NT2/D1 (cell line): ENCODE measurements around the gene HK2.

ENCODE experiments used
- YY1 ChIP-seq: IDR thresholded peaks from 2 replicates; pipeline ENCODE4 v1.6.1; 2011; ENCODE audit not compliant: insufficient read length, insufficient read depth
- ZNF274 ChIP-seq: IDR thresholded peaks from 2 replicates; pipeline ENCODE4 v1.6.1; 2011; ENCODE audit warnings: mild to moderate bottlenecking, low read depth, low read length

DNA sequence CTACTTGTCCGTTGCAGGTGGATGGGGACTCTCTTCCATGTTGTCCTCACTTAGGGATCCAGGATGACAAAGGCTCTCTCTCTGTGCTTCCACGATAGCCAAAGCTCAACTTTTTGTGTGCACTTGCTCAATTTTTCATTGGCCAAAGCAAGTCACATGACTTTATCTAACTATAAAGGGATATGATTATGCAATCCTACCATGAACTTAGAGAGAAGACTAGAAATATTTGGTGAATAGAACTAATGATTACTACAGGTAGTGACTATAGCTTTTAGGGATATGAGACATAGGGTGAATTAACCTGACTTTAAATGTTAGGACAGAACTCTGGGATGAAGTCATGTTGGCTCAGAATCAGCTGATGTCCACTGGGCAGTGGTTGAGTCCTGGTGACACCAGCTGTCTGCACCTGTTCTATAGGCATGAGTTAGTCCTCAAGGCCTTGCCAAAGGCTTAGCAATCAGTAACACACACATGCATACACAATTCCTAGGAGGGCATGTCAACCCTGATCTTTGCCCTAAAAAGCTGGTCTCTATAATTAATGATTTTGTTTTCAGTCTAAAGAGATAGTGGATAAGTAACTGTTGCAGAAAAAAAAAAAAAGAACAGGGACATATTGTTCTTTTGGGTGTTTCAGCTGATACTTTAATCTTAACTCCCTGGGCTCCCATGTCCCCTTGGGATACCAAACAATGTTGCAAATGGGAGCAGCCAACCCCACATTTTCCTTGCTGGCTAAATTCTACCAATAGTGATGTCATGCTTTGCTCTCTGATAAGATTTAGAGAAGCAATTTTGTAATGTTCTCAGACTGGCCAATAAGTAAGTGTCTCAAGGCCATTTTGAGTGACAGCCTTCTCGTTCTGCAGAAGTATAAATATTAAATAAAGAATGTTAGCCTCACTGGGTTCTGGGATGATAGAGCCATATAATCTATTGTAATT, 12.5 kb upstream of the HK2 start:
- no peak for TF ChIP-seq ZNF274
- TF ChIP-seq YY1 = no peak
